Kidney (tissue), 14 donors: ENCODE data around the gene CASP9. TPM values are rescaled to one million over a fixed set of nuclear protein-coding genes. Genes with fewer than 3 reads are reported as not detected.

Experiments
- DNase-seq, 5 donors: peaks; one replicate each; pipeline ENCODE4 v3.0.0-alpha.2; 2013 to 2020
- FAIRE-seq: peaks from 2 replicates; lab custom pipeline; 2012; peaks lifted over from hg19 to GRCh38; lab: Jason Lieb, UNC
- H3K27ac ChIP-seq, 2 donors: one replicate each; pipeline ENCODE4 v1.7.0; 2013; ENCODE audit warnings: low read depth in 2 of 2, low read length in 2 of 2, inconsistent platforms in 1 of 2
- H3K27me3 ChIP-seq: one replicate; pipeline ENCODE4 v1.7.1; 2013; ENCODE audit warnings: low read length, inconsistent platforms; ENCODE audit not compliant: control insufficient read depth, insufficient read depth
- H3K36me3 ChIP-seq, 3 donors: one replicate each; pipeline versions ENCODE4 v1.7.0 to v1.7.1; 2013; ENCODE audit warnings: low read length in 3 of 3, control low read depth in 1 of 3, inconsistent platforms in 1 of 3; ENCODE audit not compliant: insufficient read depth in 3 of 3, control insufficient read depth in 2 of 3
- H3K4me1 ChIP-seq, 3 donors: one replicate each; pipeline versions ENCODE4 v1.7.0 to v1.7.1; 2013; ENCODE audit warnings: low read length in 3 of 3, inconsistent platforms in 1 of 3, low read depth in 1 of 3; ENCODE audit not compliant: control insufficient read depth in 2 of 3, insufficient read depth in 2 of 3
- H3K4me3 ChIP-seq, 3 donors: one replicate each; pipeline versions ENCODE4 v1.7.0 to v1.8.1; 2013; ENCODE audit warnings: low read length in 3 of 3, control low read depth in 1 of 3, inconsistent platforms in 1 of 3
- H3K9ac ChIP-seq, 3 donors: one replicate each; pipeline versions ENCODE4 v1.7.0 to v1.7.1; 2013; ENCODE audit warnings: low read length in 3 of 3, control low read depth in 1 of 3, inconsistent platforms in 1 of 3
- H3K9me3 ChIP-seq, 3 donors: one replicate each; pipeline versions ENCODE4 v1.7.0 to v1.7.1; 2013; ENCODE audit warnings: low read length in 3 of 3, control low read depth in 1 of 3, inconsistent platforms in 1 of 3; ENCODE audit not compliant: control insufficient read depth in 2 of 3, insufficient read depth in 1 of 3
- intact Hi-C: fragments of 100-400 bp; cut with DNase I; formaldehyde crosslinking; loops from one replicate; pipeline ENCODE4 v1.11.1; 2022
- polyA plus RNA-seq: library from polyadenylated mRNA; stranded (reverse); fragments of 350-450 nt; fragmentation: Illumina TruSeq; extraction: RNeasy Lipid Tissue Mini Kit (QIAGEN cat#74804); gene quantifications from one replicate; pipeline ENCODE4 v1.2.3, GENCODE V29; 2014; ENCODE audit warnings: low read depth, low replicate concordance; ENCODE audit not compliant: insufficient read depth
- total RNA-seq: library from RNA; stranded (reverse); fragmentation: NEBNext Ultra II Directional; extraction: Animal tissue kit (Norgen Biotek cat#: 25700); gene quantifications from one replicate; pipeline ENCODE4 v1.2.1, GENCODE V29; 2021
- TF ChIP-seq, protein P1 (sequence below): IDR thresholded peaks from 3 replicates; pipeline ENCODE4 v1.5.1; 2012; ENCODE audit warnings: mild to moderate bottlenecking, moderate library complexity, borderline replicate concordance; ENCODE audit not compliant: insufficient read depth; ENCODE audit errors: extremely low read depth
- donor health status: control.
- donor health status: control.
- donor health status: control.
- donor health status: control.
- donor health status: control.
- donor health status: DM: yes; HTN: yes; CAD: no.
- donor health status: Normal renal cell carcinoma (clear cell type).

Gene CASP9
- total and polyA plus RNA-seq, 2 donors from 2014 or later, result 18.2 to 20.1 TPM

GRCh38 chr1:15570861-15571260 is 46.8 kb upstream of the CASP9 start:
- H3K9ac ChIP-seq, result no peak overlapping the region
- peaks cover 0 to 5% (median 0%) of the 10 kb centered on the region in 3 donors for H3K4me1 ChIP-seq
- TF ChIP-seq, protein P1, sequence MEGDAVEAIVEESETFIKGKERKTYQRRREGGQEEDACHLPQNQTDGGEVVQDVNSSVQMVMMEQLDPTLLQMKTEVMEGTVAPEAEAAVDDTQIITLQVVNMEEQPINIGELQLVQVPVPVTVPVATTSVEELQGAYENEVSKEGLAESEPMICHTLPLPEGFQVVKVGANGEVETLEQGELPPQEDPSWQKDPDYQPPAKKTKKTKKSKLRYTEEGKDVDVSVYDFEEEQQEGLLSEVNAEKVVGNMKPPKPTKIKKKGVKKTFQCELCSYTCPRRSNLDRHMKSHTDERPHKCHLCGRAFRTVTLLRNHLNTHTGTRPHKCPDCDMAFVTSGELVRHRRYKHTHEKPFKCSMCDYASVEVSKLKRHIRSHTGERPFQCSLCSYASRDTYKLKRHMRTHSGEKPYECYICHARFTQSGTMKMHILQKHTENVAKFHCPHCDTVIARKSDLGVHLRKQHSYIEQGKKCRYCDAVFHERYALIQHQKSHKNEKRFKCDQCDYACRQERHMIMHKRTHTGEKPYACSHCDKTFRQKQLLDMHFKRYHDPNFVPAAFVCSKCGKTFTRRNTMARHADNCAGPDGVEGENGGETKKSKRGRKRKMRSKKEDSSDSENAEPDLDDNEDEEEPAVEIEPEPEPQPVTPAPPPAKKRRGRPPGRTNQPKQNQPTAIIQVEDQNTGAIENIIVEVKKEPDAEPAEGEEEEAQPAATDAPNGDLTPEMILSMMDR, result no peak
- no peak for FAIRE-seq
- no peaks in the 10 kb centered on the region for H3K27me3 ChIP-seq
- H3K4me3 ChIP-seq, result no peak overlapping the region
- no peak overlapping the region for H3K27ac ChIP-seq
- intact Hi-C loops, result no loop called here
- H3K36me3 ChIP-seq, result peaks cover 12 to 36% (median 18%) of the 10 kb centered on the region in 3 donors
- no peak for DNase-seq
- H3K9me3 ChIP-seq, result no peaks in the 10 kb centered on the region

GRCh38 chr1:15568387-15569073 is 44.5 kb upstream of the CASP9 start:
- TF ChIP-seq, protein P1, result no peak
- Histone ChIP-seq H3K9me3 (no peaks in the 10 kb centered on the region), H3K4me3 (no peak overlapping the region), H3K9ac (no peak overlapping the region), H3K27me3 (no peaks in the 10 kb centered on the region), H3K4me1 (no peaks in the 10 kb centered on the region), H3K36me3 (peaks cover 15 to 48% (median 23%) of the 10 kb centered on the region in 3 donors), H3K27ac (no peak overlapping the region)
- intact Hi-C loops, result no loop called here
- DNase-seq (no peak), FAIRE-seq (no peak)

DNA sequence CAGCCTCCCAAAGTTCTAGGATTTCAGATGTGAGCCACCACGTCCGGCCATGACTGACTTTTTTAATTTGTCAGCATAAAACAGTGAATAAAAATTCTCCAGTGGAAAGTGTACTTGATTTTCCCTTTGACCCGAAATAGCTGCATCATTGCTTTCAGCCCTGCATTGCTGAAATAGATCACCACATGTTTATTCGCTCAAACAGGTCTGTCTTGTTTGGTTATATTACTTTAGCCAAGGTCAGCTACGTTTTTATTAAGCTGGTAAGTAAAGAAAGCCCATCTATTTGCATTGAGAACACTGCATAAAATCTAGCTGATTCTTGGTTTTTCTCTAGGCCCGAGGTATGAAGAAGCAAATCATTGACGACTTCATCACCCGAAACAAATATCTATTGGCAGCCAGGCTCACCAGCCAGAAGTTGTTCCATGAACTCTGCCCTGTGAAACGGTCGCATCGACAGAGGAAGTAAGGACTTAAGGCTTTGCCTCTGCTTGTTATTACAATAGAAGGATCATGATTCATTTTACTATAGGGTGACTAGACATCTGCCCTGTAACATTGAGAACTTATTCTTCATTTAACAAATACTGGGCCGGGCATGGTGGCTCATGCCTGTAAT is 35.3 kb upstream of the CASP9 start:
- TF ChIP-seq, protein P1, result no peak
- Histone ChIP-seq H3K27me3 (no peaks in the 10 kb centered on the region), H3K9me3 (no peaks in the 10 kb centered on the region), H3K4me3 (no peak overlapping the region), H3K9ac (no peak overlapping the region), H3K36me3 (peaks cover 7 to 14% (median 13%) of the 10 kb centered on the region in 3 donors), H3K4me1 (peaks cover 0 to 2% (median 0%) of the 10 kb centered on the region in 3 donors), H3K27ac (peak overlapping the region; percentile 59 to 79)
- intact Hi-C loops, result no loop called here
- peak; percentile 66 for FAIRE-seq
- DNase-seq, result peak in 3 of 5 donors; percentile 34 to 63 (median 39)
